Trophoblast cell (in vitro differentiated cells and primary cell): ENCODE measurements around the gene PDLIM4.

Experiments used
- DNase-seq, 2 donors: peaks; one replicate each; pipeline ENCODE4 v3.0.0-alpha.2; 2016
- H2AFZ ChIP-seq: 2 replicates; pipeline ENCODE4 v1.6.1; 2013; ENCODE audit warnings: low read length, moderate library complexity, mild to moderate bottlenecking; ENCODE audit not compliant: insufficient read depth, poor library complexity
- H2AK5ac ChIP-seq: 2 replicates; pipeline ENCODE4 v1.6.1; 2013; ENCODE audit warnings: mild to moderate bottlenecking, low read length
- H2BK120ac ChIP-seq: 2 replicates; pipeline ENCODE4 v1.6.1; 2013; ENCODE audit warnings: low read length, mild to moderate bottlenecking, moderate library complexity; ENCODE audit not compliant: insufficient read depth, poor library complexity
- H2BK12ac ChIP-seq: 2 replicates; pipeline ENCODE4 v1.6.1; 2013; ENCODE audit warnings: mild to moderate bottlenecking, low read length, moderate library complexity
- H2BK5ac ChIP-seq: 2 replicates; pipeline ENCODE4 v1.6.1; 2013; ENCODE audit warnings: low read length, low read depth, moderate library complexity, mild to moderate bottlenecking; ENCODE audit not compliant: poor library complexity
- H3K14ac ChIP-seq: 2 replicates; pipeline ENCODE4 v1.6.1; 2013; ENCODE audit warnings: mild to moderate bottlenecking, low read length
- H3K18ac ChIP-seq: 2 replicates; pipeline ENCODE4 v1.6.1; 2013; ENCODE audit warnings: mild to moderate bottlenecking, low read length
- H3K23ac ChIP-seq: 2 replicates; pipeline ENCODE4 v1.6.1; 2013; ENCODE audit warnings: low read length
- H3K27ac ChIP-seq: 2 replicates; pipeline ENCODE4 v1.5.1; 2013; ENCODE audit warnings: low read depth, mild to moderate bottlenecking, inconsistent platforms, low read length, moderate library complexity
- H3K27me3 ChIP-seq: 2 replicates; pipeline ENCODE4 v1.6.1; 2013; ENCODE audit warnings: inconsistent platforms, mild to moderate bottlenecking, low read length, moderate library complexity; ENCODE audit not compliant: insufficient read depth
- H3K36me3 ChIP-seq, 2 experiments: 1 replicate in 1 of 2; 2 replicates in 1 of 2; pipeline ENCODE4 v1.6.1; 2013; ENCODE audit warnings: low read length in 2 of 2, mild to moderate bottlenecking in 2 of 2, moderate library complexity in 1 of 2; ENCODE audit not compliant: insufficient read depth in 2 of 2, control insufficient read depth in 1 of 2
- H3K4ac ChIP-seq: 2 replicates; pipeline ENCODE4 v1.6.1; 2013; ENCODE audit warnings: low read depth, mild to moderate bottlenecking, low read length, moderate library complexity
- H3K4me1 ChIP-seq, 2 experiments: 1 replicate in 1 of 2; 2 replicates in 1 of 2; pipeline ENCODE4 v1.6.1; 2013; ENCODE audit warnings: low read length in 2 of 2, mild to moderate bottlenecking in 2 of 2, moderate library complexity in 1 of 2; ENCODE audit not compliant: insufficient read depth in 2 of 2, control insufficient read depth in 1 of 2
- H3K4me2 ChIP-seq: 2 replicates; pipeline ENCODE4 v1.6.1; 2013; ENCODE audit warnings: inconsistent platforms, mild to moderate bottlenecking, low read length, moderate library complexity
- H3K4me3 ChIP-seq: 2 replicates; pipeline ENCODE4 v1.5.1; 2013; ENCODE audit warnings: mild to moderate bottlenecking, low read depth, low read length, inconsistent platforms
- H3K79me1 ChIP-seq: one replicate; pipeline ENCODE4 v1.6.1; 2013; ENCODE audit warnings: low read length
- H3K79me2 ChIP-seq: 2 replicates; pipeline ENCODE4 v1.6.1; 2013; ENCODE audit warnings: low read length, mild to moderate bottlenecking; ENCODE audit not compliant: control insufficient read depth, insufficient read depth, poor library complexity
- H3K9ac ChIP-seq: 2 replicates; pipeline ENCODE4 v1.6.1; 2013; ENCODE audit warnings: mild to moderate bottlenecking, low read length
- H3K9me3 ChIP-seq: 2 replicates; pipeline ENCODE4 v1.6.1; 2013; ENCODE audit warnings: low read depth, mild to moderate bottlenecking, control low read depth, inconsistent platforms, low read length; ENCODE audit not compliant: insufficient read depth
- H4K12ac ChIP-seq: 2 replicates; pipeline ENCODE4 v1.6.1; 2013; ENCODE audit warnings: low read depth, mild to moderate bottlenecking, low read length, moderate library complexity
- H4K8ac ChIP-seq: 2 replicates; pipeline ENCODE4 v1.6.1; 2013; ENCODE audit warnings: low read depth, mild to moderate bottlenecking, low read length, moderate library complexity
- H4K91ac ChIP-seq: one replicate; pipeline ENCODE4 v1.6.1; 2013; ENCODE audit warnings: low read depth, mild to moderate bottlenecking, low read length, moderate library complexity
- WGBS: extraction: QIAGEN DNeasy Blood & Tissue Kit; methylation state at CpG from one replicate; pipeline ENCODE4 v1.1.7; 2013; ENCODE audit warnings: missing lambda C conversion rate; ENCODE audit not compliant: insufficient read length, insufficient coverage; ENCODE audit errors: extremely low coverage; 5-methylcytosine and 5-hydroxymethylcytosine counted together

The PDLIM4 gene

GRCh38 chr5:132227485-132228240 is 29.8 kb upstream of the PDLIM4 start, which contains the start of gene P4HA2:
TSS of gene P4HA2 (minus strand) at chr5:132227853. CDS start at chr5:132218626, 9,227 bp downstream.
- peaks cover 8% of the 10 kb centered on the region for H3K79me2 ChIP-seq
- WGBS: no CpG with 5 or more reads among the region's 92 CpGs
- H2AFZ ChIP-seq: peak within 1 kb of the TSS; percentile 90
- peak within 1 kb of the TSS; percentile 61 for H3K9ac ChIP-seq
- peak within 1 kb of the TSS; percentile 78 for H3K18ac ChIP-seq
- H2AK5ac ChIP-seq: peak within 1 kb of the TSS; percentile 30
- peak within 1 kb of the TSS; percentile 52 for H3K4ac ChIP-seq
- peak within 1 kb of the TSS; percentile 18 for H3K23ac ChIP-seq
- H2BK5ac ChIP-seq: peak within 1 kb of the TSS; percentile 45
- H4K12ac ChIP-seq: peak within 1 kb of the TSS; percentile 80
- H3K14ac ChIP-seq: peak within 1 kb of the TSS; percentile 86
- H3K4me3 ChIP-seq: peak within 1 kb of the TSS; percentile 76
- no peaks in the 10 kb centered on the region for H3K9me3 ChIP-seq
- H3K4me2 ChIP-seq: peak within 1 kb of the TSS; percentile 95
- peak; percentile 86 to 89 for DNase-seq
- H3K27me3 ChIP-seq: no peaks in the 10 kb centered on the region
- H3K4me1 ChIP-seq: peaks cover 11 to 12% of the 10 kb centered on the region in 2 experiments
- H4K8ac ChIP-seq: peak within 1 kb of the TSS; percentile 94
- H3K36me3 ChIP-seq: no peaks in the 10 kb centered on the region
- peak within 1 kb of the TSS; percentile 84 for H2BK120ac ChIP-seq
- peak within 1 kb of the TSS; percentile 89 for H4K91ac ChIP-seq
- peaks cover 13% of the 10 kb centered on the region for H3K79me1 ChIP-seq
- H2BK12ac ChIP-seq: peak within 1 kb of the TSS; percentile 20
- no peak within 1 kb of the TSS for H3K27ac ChIP-seq

- Histone ChIP-seq H4K8ac (peak overlapping the region; percentile 94), H4K91ac (peak overlapping the region; percentile 89), H3K4me3 (peak overlapping the region; percentile 76), H2BK5ac (no peak overlapping the region), H2BK120ac (peak overlapping the region; percentile 84), H2AK5ac (peak overlapping the region; percentile 30), H3K27ac (no peak overlapping the region), H3K9me3 (no peaks in the 10 kb centered on the region), H2BK12ac (no peak overlapping the region), H3K36me3 (no peaks in the 10 kb centered on the region), H3K14ac (peak overlapping the region; percentile 86), H4K12ac (peak overlapping the region; percentile 80), H3K79me2 (peaks cover 8% of the 10 kb centered on the region), H3K79me1 (peaks cover 13% of the 10 kb centered on the region), H3K18ac (no peak overlapping the region), H3K4ac (peak overlapping the region; percentile 52), H3K4me2 (peak overlapping the region; percentile 95), H3K9ac (peak overlapping the region; percentile 61), H3K23ac (no peak overlapping the region), H3K4me1 (peaks cover 11 to 12% of the 10 kb centered on the region in 2 experiments), H2AFZ (peak overlapping the region; percentile 90), H3K27me3 (no peaks in the 10 kb centered on the region)
- WGBS: no CpG with 5 or more reads among the region's 27 CpGs
- no peak for DNase-seq
These were observed 29.1 kb upstream of the PDLIM4 start for GRCh38 chr5:132228241-132229035.

GRCh38 chr5:132229236-132229635 is 28.3 kb upstream of the PDLIM4 start:
- no peak overlapping the region for H3K4me3 ChIP-seq
- no peaks in the 10 kb centered on the region for H3K36me3 ChIP-seq
- H4K91ac ChIP-seq: no peak overlapping the region
- peaks cover 13% of the 10 kb centered on the region for H3K79me1 ChIP-seq
- no CpG with 5 or more reads among the region's 5 CpGs for WGBS
- H3K23ac ChIP-seq: no peak overlapping the region
- no peak overlapping the region for H4K8ac ChIP-seq
- DNase-seq: no peak
- no peak overlapping the region for H3K27ac ChIP-seq
- H2BK5ac ChIP-seq: no peak overlapping the region
- no peak overlapping the region for H3K18ac ChIP-seq
- H2AK5ac ChIP-seq: no peak overlapping the region
- peaks cover 2% of the 10 kb centered on the region for H3K9me3 ChIP-seq
- H2BK12ac ChIP-seq: no peak overlapping the region
- no peak overlapping the region for H2BK120ac ChIP-seq
- H2AFZ ChIP-seq: no peak overlapping the region
- peaks cover 11 to 12% of the 10 kb centered on the region in 2 experiments for H3K4me1 ChIP-seq
- no peak overlapping the region for H3K9ac ChIP-seq
- no peak overlapping the region for H3K14ac ChIP-seq
- no peak overlapping the region for H3K4ac ChIP-seq
- no peak overlapping the region for H3K4me2 ChIP-seq
- H3K79me2 ChIP-seq: peaks cover 8% of the 10 kb centered on the region
- no peak overlapping the region for H4K12ac ChIP-seq
- H3K27me3 ChIP-seq: no peaks in the 10 kb centered on the region

GRCh38 chr5:132230871-132231270 is 26.6 kb upstream of the PDLIM4 start:
- WGBS: no CpG with 5 or more reads among the region's 9 CpGs

More at GRCh38 chr5:132230871-132231270, 26.6 kb upstream of the PDLIM4 start:
- Histone ChIP-seq H3K4me2 (no peak overlapping the region), H3K14ac (no peak overlapping the region), H2BK5ac (no peak overlapping the region), H3K23ac (no peak overlapping the region), H4K91ac (no peak overlapping the region), H3K27ac (no peak overlapping the region), H4K12ac (no peak overlapping the region), H3K27me3 (no peaks in the 10 kb centered on the region), H3K36me3 (no peaks in the 10 kb centered on the region), H3K4me1 (peaks cover 7 to 12% of the 10 kb centered on the region in 2 experiments), H2AFZ (no peak overlapping the region), H3K79me1 (peaks cover 13% of the 10 kb centered on the region), H2BK12ac (no peak overlapping the region), H2BK120ac (no peak overlapping the region), H3K79me2 (peaks cover 8% of the 10 kb centered on the region), H3K4me3 (no peak overlapping the region), H3K9ac (no peak overlapping the region), H4K8ac (no peak overlapping the region), H2AK5ac (no peak overlapping the region), H3K9me3 (peaks cover 2% of the 10 kb centered on the region), H3K18ac (no peak overlapping the region), H3K4ac (no peak overlapping the region)
- DNase-seq: no peak
